HG02870 (cell line): Measurements from ENCODE around the gene GPC4.

Source experiments
- ATAC-seq: cut with Tn5 transposase; IDR thresholded peaks from one replicate; pipeline ENCODE4 v1.9.1; 2021; ENCODE audit warnings: mild to moderate bottlenecking, moderate library complexity; ENCODE audit not compliant: unreplicated experiment

The GPC4 gene

DNA sequence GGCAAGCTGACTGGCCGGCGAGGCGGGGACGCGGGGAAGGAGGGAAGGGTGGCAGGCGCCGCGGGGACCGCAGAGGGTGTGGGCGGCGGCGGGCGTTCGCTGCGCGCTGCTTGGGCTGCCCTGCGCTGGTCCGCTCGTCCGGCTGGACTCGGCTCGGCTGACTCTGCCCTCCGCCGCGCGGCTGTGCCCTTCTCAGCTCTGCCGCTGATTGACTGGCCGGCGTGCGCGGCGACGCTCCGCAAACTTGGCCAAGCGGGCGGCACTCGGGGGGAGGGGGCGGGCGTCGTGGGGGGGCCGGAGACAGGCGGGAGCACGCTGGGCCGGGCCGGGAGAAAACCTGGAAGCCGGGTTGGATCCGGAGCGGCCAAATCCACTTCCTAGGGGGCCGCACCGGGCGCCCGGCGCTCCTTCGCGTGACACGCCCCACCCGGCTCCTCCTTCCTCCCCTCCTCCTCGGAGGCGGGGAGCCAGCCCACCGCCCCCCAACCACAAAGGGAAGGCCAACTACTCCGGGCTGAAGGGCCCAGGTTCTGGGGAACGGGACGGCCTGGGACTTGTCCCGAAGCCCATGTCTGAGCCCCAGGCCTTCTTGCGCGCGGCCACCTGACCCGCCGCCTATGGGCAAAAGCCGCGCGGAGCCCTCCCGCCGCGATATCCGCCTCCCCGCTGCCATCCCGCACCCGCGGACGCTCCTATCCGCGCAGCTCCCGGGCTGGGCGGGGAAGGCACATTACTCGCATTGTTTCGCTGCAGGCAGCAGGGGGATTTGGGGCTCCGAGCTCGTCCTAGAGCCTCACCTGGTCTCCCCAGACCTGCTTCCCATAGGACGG is at the start of gene GPC4:
Gene GPC4 (minus strand): TSS at position 214 of the 830 bp plus-strand sequence. CDS start 524 bp downstream, outside the sequence.
- ATAC-seq: no peak

GRCh38 chrX:133461231-133461630 is 45.9 kb upstream of the GPC4 start:
- ATAC-seq: no peak

DNA sequence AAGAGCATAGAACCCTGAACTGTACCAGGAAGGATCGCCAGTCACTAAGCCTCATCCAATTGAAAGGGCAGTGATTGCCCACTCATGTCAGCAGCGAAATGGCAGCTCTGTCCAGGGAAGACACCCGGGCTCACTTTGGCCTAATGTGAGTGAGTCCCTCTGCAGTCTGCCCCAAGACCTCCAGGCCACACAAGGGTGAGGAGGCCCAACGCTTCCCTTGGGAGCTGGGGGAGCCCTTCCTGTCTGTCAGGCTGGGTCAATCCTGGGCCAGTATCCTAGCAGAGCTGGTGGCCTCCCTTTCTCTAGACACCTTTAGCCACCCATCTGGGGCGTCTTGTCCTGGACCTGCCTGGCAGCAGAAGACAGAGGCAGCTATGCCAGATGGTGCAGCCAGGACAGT is 39.6 kb upstream of the GPC4 start:
- ATAC-seq: no peak

- ATAC-seq: no peak
Measured at GRCh38 chrX:133454491-133454914, 39.2 kb upstream of the GPC4 start.

DNA sequence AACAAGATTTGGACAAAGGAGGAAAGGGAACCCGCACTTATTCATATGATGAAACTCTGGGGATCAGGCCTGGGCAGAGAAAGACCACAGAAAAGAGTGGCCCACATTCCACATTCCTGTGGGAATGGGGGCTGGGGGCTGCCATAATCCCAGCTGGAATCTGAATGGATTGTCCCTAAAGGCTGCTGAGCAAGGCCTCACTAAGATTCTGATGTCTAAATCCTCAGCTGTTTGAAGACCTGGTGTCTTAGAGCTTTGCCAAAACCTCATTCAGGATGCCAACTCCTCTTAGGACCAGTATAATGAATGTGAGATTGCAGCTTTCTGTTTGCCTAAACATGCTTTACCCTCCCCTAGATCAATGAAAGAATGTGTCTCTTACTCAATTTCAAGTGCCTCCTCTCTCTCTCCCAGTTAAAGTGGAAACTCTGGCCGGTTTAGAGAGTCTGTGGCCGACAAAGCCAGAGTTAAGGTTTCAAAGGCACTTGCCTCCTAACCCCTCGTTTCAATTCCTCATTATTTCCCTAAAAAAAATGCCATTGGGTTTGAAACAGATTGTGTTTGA is 33.3 kb upstream of the GPC4 start:
- no peak for ATAC-seq

DNA sequence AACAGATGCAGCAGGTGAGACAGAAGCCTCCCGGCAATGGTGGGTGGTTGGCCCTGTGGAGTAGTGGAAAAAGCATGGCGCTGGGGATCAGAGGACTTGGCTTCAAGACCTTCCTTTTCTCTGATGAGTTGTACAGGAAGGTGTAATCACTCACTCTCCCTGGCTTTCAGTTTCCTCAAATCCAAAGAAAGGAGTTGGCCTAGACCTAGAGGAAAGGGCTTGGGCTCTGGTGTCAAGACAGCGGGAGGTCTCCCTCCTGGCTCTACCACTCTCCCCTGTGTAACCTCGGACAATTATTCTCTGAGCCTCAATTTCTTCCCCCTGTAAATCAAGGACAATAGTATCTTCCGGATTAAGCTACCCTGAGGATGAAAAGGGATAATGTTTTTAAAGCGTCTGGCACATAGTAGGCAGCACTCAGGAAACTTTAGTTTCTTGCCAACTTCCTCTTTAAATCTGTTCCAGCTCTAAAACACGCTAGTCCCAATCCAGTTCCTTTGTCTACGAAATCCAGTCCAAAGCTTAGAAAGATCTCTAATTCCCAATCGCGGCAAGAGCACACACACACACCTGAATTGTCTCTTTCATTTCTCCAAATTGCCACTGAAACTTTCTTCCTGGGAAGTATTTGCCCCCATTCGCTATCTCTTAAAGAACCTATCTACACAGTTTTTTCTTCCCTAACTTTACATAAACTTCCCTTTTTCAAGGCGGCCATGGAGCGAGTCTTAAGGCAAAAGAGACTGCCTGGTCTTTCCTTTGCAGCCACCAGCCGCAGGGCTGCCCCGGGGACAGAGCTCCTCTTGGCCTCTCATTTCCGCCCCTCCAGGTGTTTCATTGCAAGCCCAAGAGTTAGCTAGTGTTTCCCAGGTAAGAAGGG is 29.9 kb upstream of the GPC4 start:
- ATAC-seq: no peak

DNA sequence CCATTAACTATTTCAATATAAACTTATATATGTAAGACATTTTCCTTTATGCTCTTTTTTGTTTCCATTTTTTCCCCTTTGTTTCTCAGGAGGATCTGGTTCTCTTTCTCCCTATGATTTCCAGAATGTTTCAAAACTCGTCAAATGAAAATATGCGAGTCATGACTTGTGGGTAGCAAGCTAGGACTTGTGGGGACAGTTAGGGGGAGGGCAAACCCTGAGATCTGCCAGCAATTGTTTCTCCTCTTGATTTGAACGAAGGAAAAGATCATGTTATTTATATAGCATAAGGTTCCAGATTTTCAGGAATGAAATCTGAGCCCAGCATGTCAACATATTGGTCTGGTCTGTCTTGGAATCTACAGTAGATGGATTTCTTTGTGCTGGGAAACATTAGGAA is 28.9 kb upstream of the GPC4 start:
- no peak for ATAC-seq

GRCh38 chrX:133440797-133441163 is 25.5 kb upstream of the GPC4 start:
- ATAC-seq: no peak

GRCh38 chrX:133440081-133440796 is 24.9 kb upstream of the GPC4 start:
- ATAC-seq: no peak

DNA sequence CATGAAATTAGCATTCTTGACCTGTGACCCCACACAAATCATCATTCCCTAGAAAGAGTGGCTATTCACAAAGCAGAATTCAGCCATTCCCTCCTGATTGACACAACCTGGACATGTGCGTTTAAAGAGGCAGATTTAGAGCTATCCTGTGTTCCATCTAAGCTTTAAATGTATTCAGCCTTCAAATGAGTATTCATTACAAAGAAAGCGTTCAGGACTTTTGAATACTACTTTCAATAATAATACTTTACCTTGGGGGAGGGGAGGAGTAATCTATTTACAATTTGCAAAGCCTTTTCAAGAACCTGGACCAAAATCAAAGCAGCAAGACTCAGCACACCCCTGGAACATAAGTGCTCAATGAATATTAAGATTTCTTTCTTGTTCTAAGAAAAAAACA is 22.5 kb upstream of the GPC4 start:
- no peak for ATAC-seq

DNA sequence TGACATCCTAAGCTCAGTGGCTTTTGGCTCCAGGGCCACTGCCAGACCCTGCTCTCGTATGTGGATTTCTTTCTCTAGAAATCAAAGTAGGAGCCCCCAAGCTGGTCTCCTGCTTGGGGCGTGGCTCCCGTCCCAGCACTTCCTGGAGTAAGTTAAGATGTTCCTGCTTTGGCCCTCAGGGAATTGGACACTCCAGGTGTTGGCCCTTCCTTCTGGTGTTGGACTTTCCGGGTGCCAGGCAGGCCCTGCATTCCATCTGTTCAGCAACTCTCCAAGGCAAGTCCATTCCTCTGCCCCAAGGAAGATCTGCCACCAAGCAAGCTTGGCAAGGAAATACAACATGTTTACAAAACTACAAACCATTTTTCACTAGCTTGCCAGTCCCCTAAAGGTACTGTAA is 22.1 kb upstream of the GPC4 start:
- no peak for ATAC-seq

DNA sequence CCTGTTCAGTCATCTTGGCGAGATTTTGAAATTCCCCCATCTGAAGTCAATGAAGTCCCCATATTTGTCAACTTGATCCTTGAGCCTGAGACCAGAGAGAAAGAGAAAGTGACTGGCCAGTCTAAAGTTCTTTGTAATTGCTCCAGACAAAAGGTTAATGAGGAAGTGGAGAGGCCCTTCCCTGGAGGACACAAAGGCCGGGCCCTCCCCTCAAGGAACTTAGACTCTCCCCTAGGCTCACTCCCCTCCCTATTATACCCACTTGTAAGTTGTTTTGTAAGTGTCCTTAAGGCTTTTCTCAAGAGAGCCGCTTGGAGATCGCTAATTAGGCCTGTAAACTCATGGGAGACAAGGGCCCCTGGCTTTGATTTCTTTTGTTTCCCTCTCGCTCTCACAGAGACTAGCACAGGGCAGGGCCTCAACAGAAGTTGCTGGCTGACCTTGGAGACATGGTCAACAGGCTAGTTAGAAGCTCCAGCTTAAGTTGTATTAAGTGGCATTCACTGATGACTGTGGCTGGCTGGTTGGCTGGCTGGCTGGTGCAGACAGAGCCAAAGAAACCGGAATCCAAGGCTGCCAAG is 20.3 kb upstream of the GPC4 start:
- ATAC-seq: no peak

GRCh38 chrX:133434197-133434820 is 19.0 kb upstream of the GPC4 start:
- ATAC-seq: no peak

DNA sequence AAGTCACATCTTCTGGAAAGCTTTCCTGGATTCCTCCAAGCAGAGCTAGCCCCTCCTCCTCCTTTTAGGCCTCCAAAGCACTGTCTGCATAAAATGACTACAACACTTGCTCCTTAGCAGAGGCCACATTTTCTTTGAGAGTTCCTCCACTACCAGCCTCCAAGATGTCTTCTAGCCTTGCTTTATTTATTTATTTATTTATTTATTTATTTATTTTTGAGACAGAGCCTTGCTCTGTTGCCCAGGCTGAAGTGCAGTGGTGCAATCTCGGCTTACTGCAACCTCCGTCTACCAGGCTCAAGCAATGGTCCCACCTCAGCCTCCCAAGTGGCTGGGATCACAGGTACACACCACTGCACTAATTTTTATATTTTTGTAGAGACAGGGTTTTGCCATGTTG is 4.6 kb upstream of the GPC4 start:
- ATAC-seq: no peak

- no peak for ATAC-seq
Measured at GRCh38 chrX:133418588-133418987, 3.3 kb upstream of the GPC4 start.

GRCh38 chrX:133417364-133417763 is 2.1 kb upstream of the GPC4 start:
- no peak for ATAC-seq

GRCh38 chrX:133414406-133415275 is 648 bp downstream of the GPC4 start:
- no peak for ATAC-seq

GRCh38 chrX:133413218-133413925 is 1.9 kb downstream of the GPC4 start:
- no peak for ATAC-seq

DNA sequence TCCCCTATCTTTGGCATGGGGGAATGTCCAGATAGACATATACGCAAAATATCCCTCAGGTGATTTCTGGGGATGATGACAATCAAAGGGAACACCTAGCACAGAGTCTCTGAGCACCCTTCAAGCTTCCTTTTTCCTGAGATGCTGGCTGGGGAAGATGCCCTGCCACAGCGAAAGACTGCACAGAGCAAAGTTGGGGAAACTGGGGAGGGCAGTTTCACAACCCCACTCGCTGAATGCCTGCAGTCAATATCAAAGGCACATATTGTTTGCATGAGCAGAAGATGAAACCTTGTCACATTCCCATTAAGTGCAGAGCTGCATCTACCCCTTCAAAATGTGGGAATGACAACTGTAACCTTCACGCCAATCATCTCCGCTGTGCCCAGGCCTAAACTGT is 2.6 kb downstream of the GPC4 start:
- no peak for ATAC-seq
